HG02588 (cell line): ENCODE measurements around the gene NPW.

Experiments used
- ATAC-seq: cut with Tn5 transposase; IDR thresholded peaks from one replicate; pipeline ENCODE4 v1.9.1; 2021; ENCODE audit warnings: mild to moderate bottlenecking, moderate library complexity; ENCODE audit not compliant: unreplicated experiment

The NPW gene

GRCh38 chr16:2019518-2019920, at the start of gene NPW:
Gene NPW, plus strand, starts transcription at chr16:2019785.
- ATAC-seq, result no peak

DNA sequence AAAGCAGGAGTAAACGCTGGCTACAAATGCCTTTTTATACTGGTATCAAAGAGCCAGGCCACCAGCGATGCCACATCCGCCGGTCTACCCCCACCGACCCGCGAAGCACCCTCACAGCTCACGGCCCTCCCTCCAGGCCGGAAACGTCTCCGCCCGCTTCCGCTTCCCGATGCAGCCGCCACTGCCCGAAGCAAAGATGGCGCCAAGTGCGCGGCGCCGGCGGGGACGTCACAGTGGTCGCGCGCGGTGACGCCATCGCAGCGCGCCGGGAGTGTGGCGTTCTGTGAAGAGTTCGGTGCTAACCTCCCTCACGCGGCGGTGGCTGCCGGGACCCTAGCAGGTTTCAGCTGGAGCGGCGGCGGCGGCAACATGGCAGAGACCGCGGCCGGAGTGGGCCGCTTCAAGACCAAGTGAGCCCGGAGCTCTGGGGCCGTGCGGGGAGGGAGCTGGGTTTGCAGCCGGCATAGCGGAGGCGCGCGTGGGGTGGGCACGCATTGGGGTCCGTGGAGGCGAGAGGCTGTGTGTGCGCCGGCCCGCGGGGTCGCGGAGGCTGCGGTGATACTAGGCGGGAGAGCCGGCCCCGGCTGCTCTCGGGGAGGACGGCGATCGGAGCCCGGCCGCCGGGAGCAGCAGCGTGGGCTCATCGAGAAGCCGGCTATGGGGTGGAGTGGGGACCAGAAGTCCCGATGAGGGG, 47.6 kb upstream of the NPW start, which contains the start of gene TBL3:
TBL3 (plus strand) TSS at position 258 of the 694 bp plus-strand sequence; CDS start at position 370, 112 bp downstream.
- peak; percentile 68 for ATAC-seq

- ATAC-seq, result no peak
Measured at GRCh38 chr16:1972490-1972877, 47.1 kb upstream of the NPW start.

DNA sequence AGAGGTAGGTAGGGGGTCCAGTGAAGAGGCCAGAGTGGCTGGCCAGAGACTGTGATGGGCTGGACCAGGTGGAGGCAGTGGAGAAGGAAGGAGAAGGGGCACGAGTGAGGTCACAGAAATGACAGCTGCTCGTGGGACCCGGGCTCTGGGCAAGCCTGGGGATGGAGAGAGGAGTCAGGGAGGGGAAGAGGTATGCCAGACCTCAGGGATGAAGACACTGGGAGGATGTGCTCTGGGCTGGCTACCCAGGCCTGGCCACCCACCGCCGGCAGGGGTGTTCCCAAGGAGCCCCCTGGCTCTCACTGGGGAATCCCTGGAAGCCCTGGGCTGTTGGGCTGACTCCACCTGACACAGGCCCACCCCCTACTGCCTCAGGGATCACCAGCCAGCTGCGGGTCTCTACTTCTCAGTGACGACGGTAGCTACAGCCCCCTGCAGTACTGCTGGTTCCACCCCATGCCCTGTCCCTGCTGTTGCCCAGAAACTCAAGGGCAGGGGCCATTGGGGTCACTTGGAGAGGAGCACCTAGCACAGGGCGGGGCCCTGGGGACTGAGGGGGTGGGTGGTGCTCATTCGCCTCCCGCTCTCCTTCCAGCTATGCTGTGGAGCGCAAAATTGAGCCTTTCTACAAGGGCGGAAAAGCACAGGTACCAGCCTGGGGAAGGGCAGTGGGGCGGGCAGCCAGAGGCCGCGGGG, 46.0 kb upstream of the NPW start:
- ATAC-seq, result no peak

DNA sequence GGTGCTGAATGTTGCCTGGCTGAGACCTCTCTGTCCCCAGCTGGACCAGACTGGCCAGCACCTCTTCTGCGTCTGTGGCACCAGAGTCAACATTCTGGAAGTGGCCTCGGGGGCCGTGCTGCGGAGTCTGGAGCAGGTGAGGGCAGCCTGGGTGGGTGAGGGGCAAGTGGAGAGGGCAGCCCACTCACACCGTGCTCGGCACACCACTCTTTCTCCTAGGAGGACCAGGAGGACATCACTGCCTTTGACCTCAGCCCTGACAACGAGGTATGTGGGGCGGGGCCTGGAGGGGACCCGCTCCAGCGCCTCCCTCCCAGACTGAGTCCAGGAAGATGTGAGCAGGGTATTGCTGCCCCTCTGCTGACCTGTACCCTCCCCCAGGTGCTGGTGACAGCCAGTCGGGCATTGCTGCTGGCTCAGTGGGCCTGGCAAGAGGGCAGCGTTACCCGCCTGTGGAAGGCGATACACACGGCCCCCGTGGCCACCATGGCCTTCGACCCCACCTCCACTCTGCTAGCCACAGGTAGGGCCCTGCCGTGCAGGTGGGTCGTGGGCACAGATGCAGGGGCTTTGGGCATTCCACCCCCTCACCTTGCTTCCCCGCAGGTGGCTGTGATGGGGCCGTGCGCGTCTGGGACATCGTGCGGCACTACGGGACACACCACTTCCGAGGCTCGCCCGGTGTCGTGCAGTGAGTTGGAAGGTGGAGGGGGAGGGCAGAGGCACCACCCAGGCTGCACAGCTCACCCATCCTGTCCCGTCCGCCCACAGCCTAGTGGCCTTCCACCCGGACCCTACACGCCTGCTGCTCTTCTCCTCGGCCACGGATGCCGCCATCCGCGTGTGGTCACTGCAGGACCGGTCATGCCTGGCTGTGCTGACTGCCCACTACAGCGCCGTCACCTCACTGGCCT, 45.2 kb upstream of the NPW start:
- ATAC-seq, result no peak

DNA sequence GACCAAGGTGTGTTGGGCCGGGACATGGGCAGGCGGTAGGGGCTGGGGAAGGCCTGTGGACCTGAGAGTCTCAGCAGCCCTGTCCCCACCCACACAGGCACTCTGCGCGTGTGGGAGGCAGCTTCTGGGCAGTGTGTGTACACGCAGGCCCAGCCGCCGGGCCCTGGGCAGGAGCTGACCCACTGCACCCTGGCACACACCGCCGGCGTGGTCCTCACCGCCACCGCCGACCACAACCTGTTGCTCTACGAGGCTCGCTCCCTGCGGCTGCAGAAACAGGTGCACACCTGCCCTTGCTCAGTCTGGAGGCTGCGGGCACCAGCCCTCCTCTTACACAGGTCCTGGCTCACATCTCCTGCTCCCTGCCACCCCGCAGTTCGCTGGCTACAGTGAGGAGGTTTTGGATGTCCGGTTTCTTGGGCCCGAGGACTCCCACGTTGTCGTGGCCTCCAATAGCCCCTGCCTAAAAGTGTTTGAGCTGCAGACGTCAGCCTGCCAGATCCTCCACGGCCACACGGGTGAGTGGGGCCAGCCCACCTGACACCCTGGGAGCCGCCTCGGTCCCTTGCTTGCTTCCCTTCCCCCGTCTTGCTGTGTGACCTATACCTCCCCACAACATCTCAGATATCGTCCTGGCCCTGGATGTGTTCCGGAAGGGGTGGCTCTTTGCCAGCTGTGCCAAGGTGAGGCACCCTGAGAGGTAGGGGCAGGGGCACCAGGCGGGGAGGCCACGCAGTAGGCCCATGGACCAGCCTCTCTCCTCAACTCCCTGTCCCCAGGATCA, 44.0 kb upstream of the NPW start:
- ATAC-seq, result no peak

DNA sequence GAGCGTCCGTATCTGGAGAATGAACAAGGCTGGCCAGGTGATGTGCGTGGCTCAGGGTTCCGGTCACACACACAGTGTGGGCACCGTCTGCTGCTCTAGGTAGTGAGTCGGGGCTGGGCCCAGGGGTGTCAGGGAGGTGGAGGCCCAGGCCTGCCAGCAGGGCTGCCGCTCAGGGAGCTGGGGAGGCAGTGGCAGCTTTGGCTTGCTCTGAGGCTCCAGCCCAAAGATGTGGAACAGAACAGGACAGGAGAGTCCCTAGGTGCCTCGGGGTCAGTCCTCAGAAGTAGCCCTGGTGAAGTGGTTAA, 43.4 kb upstream of the NPW start:
- ATAC-seq, result no peak

DNA sequence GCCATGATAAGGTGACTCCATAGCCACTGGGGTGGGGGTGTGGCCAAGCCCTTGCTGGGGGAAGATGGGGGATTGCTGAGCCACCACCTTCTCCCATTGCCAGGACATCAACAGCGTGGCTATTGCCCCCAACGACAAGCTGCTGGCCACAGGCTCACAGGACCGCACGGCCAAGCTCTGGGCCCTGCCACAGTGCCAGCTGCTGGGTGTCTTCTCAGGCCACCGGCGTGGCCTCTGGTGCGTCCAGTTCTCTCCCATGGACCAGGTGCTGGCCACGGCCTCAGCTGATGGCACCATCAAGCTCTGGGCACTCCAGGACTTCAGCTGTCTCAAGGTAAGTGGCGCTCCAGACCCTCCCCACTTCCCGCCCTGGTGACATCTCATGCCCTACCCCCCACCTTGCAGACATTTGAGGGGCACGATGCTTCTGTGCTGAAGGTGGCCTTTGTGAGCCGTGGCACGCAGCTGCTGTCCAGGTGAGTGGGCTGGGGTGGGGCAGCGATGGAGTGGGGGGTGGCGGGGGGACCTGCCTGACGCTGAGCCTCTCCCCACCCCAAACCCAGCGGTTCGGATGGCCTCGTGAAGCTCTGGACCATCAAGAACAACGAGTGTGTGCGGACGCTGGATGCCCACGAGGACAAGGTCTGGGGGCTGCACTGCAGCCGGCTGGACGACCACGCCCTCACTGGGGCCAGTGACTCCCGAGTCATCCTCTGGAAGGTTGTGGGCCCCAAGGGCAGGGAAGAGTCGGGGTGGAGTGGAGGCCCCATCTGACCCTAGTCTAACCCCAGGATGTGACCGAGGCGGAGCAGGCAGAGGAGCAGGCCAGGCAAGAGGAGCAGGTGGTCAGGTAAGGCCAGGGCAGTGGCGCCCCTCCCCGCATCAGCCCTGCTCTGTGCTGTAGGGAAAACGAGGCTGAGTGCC, 42.4 kb upstream of the NPW start:
- no peak for ATAC-seq

GRCh38 chr16:1977875-1978268, 41.7 kb upstream of the NPW start:
- no peak for ATAC-seq

GRCh38 chr16:1978476-1979120, 41.0 kb upstream of the NPW start:
- no peak for ATAC-seq

GRCh38 chr16:1979271-1980029, 40.1 kb upstream of the NPW start:
- no peak for ATAC-seq

GRCh38 chr16:1980030-1980769, 39.4 kb upstream of the NPW start:
- ATAC-seq, result no peak

DNA sequence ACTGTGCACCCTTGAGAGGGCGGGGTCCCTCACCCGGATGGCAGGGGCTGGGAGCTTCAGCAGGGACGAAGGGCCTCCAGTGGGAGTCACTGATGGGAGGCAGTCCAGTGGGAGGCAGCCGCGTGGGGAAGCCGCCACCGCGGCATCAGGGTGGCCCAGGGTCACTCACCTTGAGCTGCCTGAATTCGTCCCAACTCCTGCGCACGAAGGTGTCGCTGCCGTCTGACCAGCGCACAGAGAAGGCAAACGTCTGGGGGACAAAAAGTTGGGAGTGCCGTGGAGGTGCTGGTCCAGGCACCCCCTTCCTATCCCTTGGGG, 38.9 kb upstream of the NPW start:
- no peak for ATAC-seq

GRCh38 chr16:1981398-1981836, 38.2 kb upstream of the NPW start, which contains the start of gene NOXO1:
Gene NOXO1, minus strand, starts transcription at chr16:1981469. Its CDS starts 290 bp downstream, at chr16:1981179.
- no peak for ATAC-seq

GRCh38 chr16:1982013-1982433, 37.6 kb upstream of the NPW start:
- no peak for ATAC-seq

DNA sequence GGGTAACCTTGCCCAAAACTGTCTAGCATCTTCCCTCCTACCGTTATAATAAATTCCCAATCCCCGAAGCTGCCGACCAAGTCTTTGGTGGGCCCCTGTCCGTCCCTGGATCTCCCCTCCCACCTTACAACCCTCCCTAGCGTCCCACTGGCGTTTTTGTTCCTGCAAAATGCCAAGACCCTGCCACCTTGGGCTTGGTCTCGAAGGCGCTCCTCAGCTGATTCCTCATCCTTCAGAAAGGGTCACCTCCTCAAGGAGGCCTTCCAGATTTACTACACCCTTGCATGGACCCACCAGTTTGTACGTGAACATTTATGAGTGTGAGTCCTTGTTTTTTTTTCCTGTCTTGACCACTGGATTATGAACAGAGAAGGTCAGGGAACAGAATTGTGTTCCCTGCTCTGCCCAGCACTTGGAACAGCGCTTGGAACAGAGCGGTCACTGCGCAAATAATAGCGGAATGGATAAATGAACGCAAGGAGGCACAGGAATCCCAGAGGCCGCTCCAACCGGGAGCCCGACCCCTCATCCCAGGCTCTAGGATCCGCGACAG, 36.5 kb upstream of the NPW start:
- ATAC-seq, result no peak

GRCh38 chr16:1983544-1984346, 35.8 kb upstream of the NPW start, which contains the start of gene GFER:
Gene GFER, plus strand, starts transcription at chr16:1984193. Its CDS starts 26 bp downstream, at chr16:1984219.
- peak; percentile 72 for ATAC-seq
